Activated CD8-positive, alpha-beta memory T cell treated with anti-CD3 and anti-CD28 coated beads for 1 hour (primary cell): ENCODE measurements around the gene KCNH8.

Experiments used
- DNase-seq, 2 donors: peaks; one replicate each; pipeline ENCODE4 v3.0.0-alpha.2; 2020; ENCODE audit warnings: low read depth in 1 of 2; ENCODE audit errors: extremely low read depth in 1 of 2

Gene KCNH8

GRCh38 chr3:19248143-19248542 is 99.8 kb downstream of the KCNH8 start:
- DNase-seq: no peak

GRCh38 chr3:19248767-19249166 is 100.5 kb downstream of the KCNH8 start:
- DNase-seq: no peak

- no peak for DNase-seq
Measured at GRCh38 chr3:19250959-19251610, 102.8 kb downstream of the KCNH8 start.

- DNase-seq: no peak
Measured at GRCh38 chr3:19254189-19254588, 105.9 kb downstream of the KCNH8 start.

GRCh38 chr3:19254784-19255338 is 106.6 kb downstream of the KCNH8 start:
- no peak for DNase-seq

- DNase-seq: no peak
Measured at GRCh38 chr3:19256313-19256712, 108.0 kb downstream of the KCNH8 start.

GRCh38 chr3:19263606-19264005 is 115.3 kb downstream of the KCNH8 start:
- no peak for DNase-seq

GRCh38 chr3:19264424-19264823 is 116.1 kb downstream of the KCNH8 start:
- DNase-seq: no peak

GRCh38 chr3:19267040-19267439 is 118.7 kb downstream of the KCNH8 start:
- DNase-seq: no peak

GRCh38 chr3:19270481-19270880 is 122.2 kb downstream of the KCNH8 start:
- no peak for DNase-seq

GRCh38 chr3:19272296-19272695 is 124.0 kb downstream of the KCNH8 start:
- no peak for DNase-seq

GRCh38 chr3:19273091-19273490 is 124.8 kb downstream of the KCNH8 start:
- DNase-seq: no peak

GRCh38 chr3:19274576-19274975 is 126.3 kb downstream of the KCNH8 start:
- DNase-seq: no peak

GRCh38 chr3:19284974-19285373 is 136.7 kb downstream of the KCNH8 start:
- DNase-seq: no peak

- DNase-seq: no peak
Measured at GRCh38 chr3:19293295-19293694, 145.0 kb downstream of the KCNH8 start.

GRCh38 chr3:19295208-19295607 is 146.9 kb downstream of the KCNH8 start:
- DNase-seq: no peak

GRCh38 chr3:19331931-19332330 is 183.6 kb downstream of the KCNH8 start:
- no peak for DNase-seq

GRCh38 chr3:19334120-19334519 is 185.8 kb downstream of the KCNH8 start:
- no peak for DNase-seq

GRCh38 chr3:19338769-19339168 is 190.5 kb downstream of the KCNH8 start:
- DNase-seq: no peak

GRCh38 chr3:19342389-19342788 is 194.1 kb downstream of the KCNH8 start:
- no peak for DNase-seq

GRCh38 chr3:19346759-19347158 is 198.4 kb downstream of the KCNH8 start:
- DNase-seq: no peak

GRCh38 chr3:19347671-19348070 is 199.4 kb downstream of the KCNH8 start:
- DNase-seq: no peak

GRCh38 chr3:19348500-19348899 is 200.2 kb downstream of the KCNH8 start:
- DNase-seq: no peak
